Measurements from ENCODE around the gene DHRSX.
"Not testable (repeated sequence)": the region's sequence is repeated elsewhere in the genome, so short reads cannot be mapped to it uniquely, and the experiment has no call there.

DHRSX gene

GRCh38 chrX:2456091-2456490 lies 44.7 kb downstream of the DHRSX start:
- not testable (repeated sequence) for DNase-seq, ATAC-seq

GRCh38 chrX:2454620-2455019 lies 46.2 kb downstream of the DHRSX start:
- DNase-seq, ATAC-seq: not testable (repeated sequence)

GRCh38 chrX:2452799-2453198 lies 48.0 kb downstream of the DHRSX start:
- ATAC-seq (no peak), DNase-seq (no peak)

DNA sequence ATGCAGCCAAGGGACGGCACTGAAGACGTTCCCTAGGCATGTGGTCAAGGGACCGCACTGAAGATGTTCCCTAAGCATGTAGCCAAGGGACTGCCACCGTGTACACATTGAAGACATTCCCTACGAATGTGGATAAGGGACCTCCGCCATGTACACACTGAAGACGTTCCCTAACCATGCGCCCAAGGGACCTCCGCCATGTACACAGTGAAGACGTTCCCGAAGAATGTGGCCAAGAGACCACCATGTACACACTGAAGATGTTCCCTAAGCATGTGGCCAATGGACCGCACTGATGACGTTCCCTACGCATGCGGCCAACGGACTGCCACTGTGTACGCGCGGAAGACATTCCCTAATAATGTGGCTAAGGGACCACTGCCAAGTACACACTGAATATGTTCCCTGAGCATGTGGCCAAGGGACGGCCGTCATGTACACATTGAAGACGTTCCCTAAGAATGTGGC lies 48.4 kb downstream of the DHRSX start:
- no peak for DNase-seq
- ATAC-seq = no peak

DNA sequence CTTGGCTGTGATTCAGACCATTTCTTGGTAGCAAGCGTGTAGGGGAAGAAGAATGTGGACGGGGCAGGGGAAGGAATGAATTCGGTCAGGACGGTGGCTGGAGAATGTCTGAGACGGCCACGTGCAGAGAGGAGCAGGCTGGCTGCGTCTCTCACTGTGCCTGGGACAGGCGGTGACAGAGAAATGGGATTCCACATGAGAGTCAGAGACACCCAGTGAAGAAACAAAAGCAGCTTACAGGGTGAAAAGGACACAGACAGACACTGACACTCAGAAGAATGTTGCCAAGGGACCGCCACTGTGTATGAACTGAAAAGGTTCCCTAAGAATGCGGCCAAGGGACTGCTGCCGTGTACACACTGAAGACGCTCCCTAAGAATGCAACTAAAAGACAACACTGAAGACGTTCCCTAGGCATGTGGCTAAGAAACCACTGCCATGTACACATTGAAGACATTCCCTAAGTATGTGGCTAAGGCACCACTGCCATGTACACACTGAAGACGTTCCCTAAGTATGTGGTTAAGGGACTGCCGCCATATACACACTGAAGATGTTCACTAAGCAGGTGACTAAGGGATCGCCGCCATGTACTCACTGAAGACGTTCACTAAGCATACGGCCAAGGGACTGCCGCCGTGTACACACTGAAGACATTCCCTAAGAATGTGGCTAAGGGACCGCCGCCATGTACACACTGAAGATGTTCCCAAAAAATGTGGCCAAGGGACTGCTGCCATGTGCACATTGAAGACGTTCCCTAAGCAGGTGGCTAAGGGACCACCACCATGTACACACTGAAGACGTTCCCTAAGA lies 49.1 kb downstream of the DHRSX start:
- ATAC-seq (no peak), DNase-seq (no peak)

GRCh38 chrX:2450681-2451080 lies 50.1 kb downstream of the DHRSX start:
- ATAC-seq = no peak

DNA sequence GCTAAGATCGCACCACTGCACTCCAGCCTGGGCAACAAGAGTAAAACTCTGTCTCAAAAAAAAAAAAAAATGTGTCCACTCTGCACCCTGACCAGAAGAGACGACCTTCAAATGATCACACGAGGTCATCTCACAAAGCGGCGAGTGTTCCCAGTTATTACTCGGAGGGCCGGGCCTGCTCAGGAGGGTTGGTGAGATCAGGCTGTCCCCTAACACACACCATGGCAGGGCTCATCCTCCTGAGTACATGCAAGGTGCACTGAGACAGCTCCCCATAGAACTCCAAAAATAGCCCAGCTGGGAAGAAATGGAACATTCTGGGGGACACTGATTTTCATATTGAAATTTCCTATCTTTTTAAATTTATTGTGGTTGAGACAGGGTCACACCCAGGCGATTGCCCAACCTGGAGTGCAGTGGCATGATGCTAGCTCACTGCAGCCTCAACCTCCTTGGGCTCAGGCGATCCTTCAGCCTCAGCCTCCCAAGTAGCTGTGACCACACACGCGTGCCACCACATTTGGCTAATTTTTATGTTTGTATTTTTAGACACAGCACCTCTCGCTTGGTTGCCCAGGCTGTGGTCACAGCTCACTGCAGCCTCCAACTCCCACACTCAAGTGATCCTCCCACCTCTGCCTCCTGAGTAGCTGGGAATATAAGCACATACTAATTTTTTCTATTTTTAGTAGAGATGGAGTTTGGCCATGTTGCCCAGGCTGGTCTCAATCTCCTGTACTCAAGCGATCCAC lies 51.5 kb downstream of the DHRSX start:
- DNase-seq (no peak), ATAC-seq (no peak)

More at GRCh38 chrX:2450681-2451080, 50.1 kb downstream of the DHRSX start:
- DNase-seq = no peak

GRCh38 chrX:2447484-2447883 lies 53.3 kb downstream of the DHRSX start:
- no peak for DNase-seq

DNA sequence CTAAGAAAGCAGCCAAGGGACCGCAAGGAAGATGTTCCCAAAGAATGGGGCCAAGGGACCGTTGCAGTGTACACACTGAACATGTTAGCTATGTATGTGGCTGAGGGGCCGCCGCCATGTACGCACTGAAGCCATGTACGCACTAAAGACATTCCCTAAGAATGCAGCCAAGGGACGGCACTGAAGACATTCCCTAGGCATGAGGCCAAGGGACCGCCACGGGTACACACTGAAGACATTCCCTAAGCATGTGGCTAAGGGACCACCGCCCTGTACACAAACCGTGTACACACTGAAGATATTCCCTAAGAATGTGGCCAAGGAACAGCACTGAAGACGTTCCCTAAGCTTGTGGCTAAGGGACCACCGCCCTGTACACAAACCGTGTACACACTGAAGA lies 54.0 kb downstream of the DHRSX start:
- DNase-seq (no peak), ATAC-seq (no peak)

More at GRCh38 chrX:2447484-2447883, 53.3 kb downstream of the DHRSX start:
- ATAC-seq = no peak

GRCh38 chrX:2445662-2446623 lies 54.8 kb downstream of the DHRSX start:
- no peak for DNase-seq
- ATAC-seq = no peak

- DNase-seq = no peak
Observed at GRCh38 chrX:2442694-2443093, 58.1 kb downstream of the DHRSX start.

GRCh38 chrX:2441466-2441865 lies 59.3 kb downstream of the DHRSX start:
- ATAC-seq (no peak), DNase-seq (no peak)

More at GRCh38 chrX:2442694-2443093, 58.1 kb downstream of the DHRSX start:
- ATAC-seq = no peak

DNA sequence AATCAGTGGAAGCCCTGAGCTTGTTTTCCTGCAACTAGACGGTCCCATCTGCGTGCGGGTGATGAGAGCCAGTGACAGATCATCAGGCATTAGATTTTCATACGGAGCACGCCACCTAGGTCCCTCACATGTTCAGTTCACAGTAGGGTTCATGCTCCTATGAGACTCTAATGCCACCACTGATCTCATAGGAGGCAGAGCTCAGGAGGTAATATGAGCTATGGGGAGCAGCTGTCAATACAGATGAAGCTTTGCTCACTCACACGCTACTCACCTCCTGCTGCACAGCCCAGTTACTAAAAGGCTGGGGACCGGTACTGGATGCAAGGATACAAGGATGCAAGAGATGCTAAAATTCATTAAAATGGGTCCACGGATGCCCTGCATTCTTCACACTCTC lies 61.2 kb downstream of the DHRSX start:
- DNase-seq (no peak), ATAC-seq (no peak)

DNA sequence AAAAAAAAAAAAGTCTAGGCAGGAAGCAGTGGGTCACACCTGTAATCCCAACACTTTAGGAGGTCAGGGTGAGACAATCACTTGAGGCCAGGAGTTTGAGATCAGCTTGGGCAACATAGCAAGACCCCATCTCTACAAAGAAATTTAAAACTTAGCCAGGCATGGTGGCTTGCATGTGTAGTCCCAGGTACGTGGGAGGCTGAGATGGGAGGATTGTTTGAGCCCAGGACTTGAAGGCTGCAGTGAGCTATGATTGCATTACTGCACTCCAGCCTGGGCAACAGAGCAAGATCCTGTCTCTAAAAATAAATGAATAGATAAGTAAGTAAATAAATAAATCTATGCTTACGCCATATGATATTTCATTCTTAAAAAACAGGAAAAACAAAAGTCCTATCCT lies 65.3 kb downstream of the DHRSX start:
- ATAC-seq = no peak
- DNase-seq = no peak

GRCh38 chrX:2434270-2435163 lies 66.3 kb downstream of the DHRSX start:
- no peak for ATAC-seq
- DNase-seq = no peak

GRCh38 chrX:2432298-2432863 lies 68.4 kb downstream of the DHRSX start:
- ATAC-seq (no peak), DNase-seq (no peak)

- no peak for DNase-seq
- no peak for ATAC-seq
Observed at GRCh38 chrX:2430265-2430825, 70.4 kb downstream of the DHRSX start.

GRCh38 chrX:2427737-2428136 lies 73.0 kb downstream of the DHRSX start:
- ATAC-seq = no peak
- no peak for DNase-seq

DNA sequence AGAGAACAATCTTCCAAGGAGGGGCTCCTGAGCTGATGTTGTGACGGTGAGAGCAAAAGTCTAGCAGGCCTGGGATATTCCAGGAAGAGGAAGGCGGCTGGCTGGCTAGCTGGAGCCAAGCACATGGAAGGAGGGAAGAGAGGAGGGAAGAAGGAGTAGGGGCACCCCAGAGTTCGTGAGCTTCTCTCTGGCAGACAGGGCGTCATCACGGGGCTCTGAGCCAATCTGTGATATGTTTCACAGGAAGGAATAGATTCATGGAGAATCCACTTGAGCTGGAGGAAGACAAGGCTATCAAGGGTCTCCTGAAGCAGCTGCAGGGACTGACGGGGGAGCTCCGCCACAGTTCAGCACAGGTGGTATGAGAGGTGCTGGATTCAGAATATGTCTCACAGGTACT lies 73.6 kb downstream of the DHRSX start:
- ATAC-seq (no peak), DNase-seq (no peak)

- DNase-seq (no peak), ATAC-seq (no peak)
Observed at GRCh38 chrX:2426289-2426882, 74.4 kb downstream of the DHRSX start.
